Mucosa of descending colon (tissue), 3 donors: ENCODE measurements around the gene MSH2. TPM values are rescaled to one million over a fixed set of nuclear protein-coding genes. Genes with fewer than 3 reads are reported as not detected.
A peak's percentile ranks its signal among the peaks of the same experiment; 100 is the strongest.

Experiments
- ATAC-seq: fragments of 200-7000 bp; cut with Tn5 transposase; one replicate; pipeline ENCODE4 v1.9.1; 2020; ENCODE audit warnings: mild to moderate bottlenecking, moderate library complexity
- DNase-seq, 3 donors: peaks; one replicate each; pipeline ENCODE4 v3.0.0-alpha.2; 2020
- H3K36me3 ChIP-seq: fragments of 200-600 bp; one replicate; pipeline ENCODE4 v1.8.0; 2021; ENCODE audit warnings: low read depth, mild to moderate bottlenecking
- H3K4me1 ChIP-seq: fragments of 200-600 bp; one replicate; pipeline ENCODE4 v1.8.0; 2021; ENCODE audit warnings: low read depth, mild to moderate bottlenecking
- H3K4me3 ChIP-seq: fragments of 200-600 bp; one replicate; pipeline ENCODE4 v1.8.0; 2021; ENCODE audit warnings: mild to moderate bottlenecking
- H3K9me3 ChIP-seq: fragments of 200-600 bp; one replicate; pipeline ENCODE4 v1.8.0; 2021; ENCODE audit warnings: mild to moderate bottlenecking
- CTCF ChIP-seq: fragments of 200-600 bp; IDR thresholded peaks from one replicate; pipeline ENCODE4 v1.8.0; 2022; ENCODE audit warnings: antibody characterized with exemption, mild to moderate bottlenecking
- intact Hi-C, 2 donors: fragments of 100-400 bp; cut with DNase I in 1 of 2; cut with micrococcal nuclease in 1 of 2; formaldehyde crosslinking; loops; one replicate each; pipeline versions ENCODE4 v1.11.0 to v1.11.1; 2022; cut with DNase I, micrococcal nuclease
- long read RNA-seq, 2 donors: library from polyadenylated mRNA; unstranded; transcript quantifications; one replicate each; pipeline ENCODE4 v2.0.0, GENCODE V29; 2019 to 2021
- total RNA-seq, 3 donors: library from RNA; stranded (reverse); fragmentation: NEBNext Ultra II Directional in 2 of 3; extraction: Animal tissue kit (Norgen Biotek cat#: 25700) in 2 of 3; gene quantifications; one replicate each; pipeline versions ENCODE4 v1.2.1 to v1.2.4, GENCODE V29; 2021 to 2023
- donor health status: DM: no; HTN: no; CAD: no; lungs with moderate emphysema.
- donor health status: DM: no; HTN: no; CAD: no.
- donor health status: DM: no; HTN: yes; CAD: no.

Gene MSH2
- 10 to 100 TPM; 10.7 to 17.4 (median 12.8) TPM for total RNA-seq
- long read RNA-seq, donor 1, transcript MSH2-201 (16 exons, 3,307 nt): major isoform, 8 of 10 reads
- long read RNA-seq, donor 1, partial matches to known transcripts: 1 of 10 reads
- long read RNA-seq, donor 1, other reads (novel, unspliced or antisense): 1 of 10 reads
- long read RNA-seq, donor 2, partial matches to known transcripts: 4 of 8 reads
- long read RNA-seq, donor 2, other reads (novel, unspliced or antisense): 1 of 8 reads

- H3K9me3 ChIP-seq: no peaks in the 10 kb centered on the region
- DNase-seq: peak; percentile 93 to 95 (median 93)
- ATAC-seq: peak; percentile 97
- H3K36me3 ChIP-seq: no peaks in the 10 kb centered on the region
- TF ChIP-seq CTCF: no peak
- peak within 1 kb of the TSS; percentile 69 for H3K4me3 ChIP-seq
- H3K4me1 ChIP-seq: peaks cover 15% of the 10 kb centered on the region
- intact Hi-C loops: no loop called here
Measured at GRCh38 chr2:47402805-47403608, at the start of gene MSH2. MSH2 (plus strand) TSS chr2:47403156; CDS start chr2:47403192, 36 bp downstream.

- Histone ChIP-seq H3K9me3 (no peaks in the 10 kb centered on the region), H3K36me3 (no peaks in the 10 kb centered on the region), H3K4me3 (no peak overlapping the region), H3K4me1 (peaks cover 45% of the 10 kb centered on the region)
- ATAC-seq: peak; percentile 93
- no peak for TF ChIP-seq CTCF
- DNase-seq: peak in 2 of 3 donors; percentile 49 to 78
- intact Hi-C loops: no loop called here
Measured at GRCh38 chr2:47354013-47354847, 48.7 kb upstream of the MSH2 start.

GRCh38 chr2:47354848-47355204 lies 48.1 kb upstream of the MSH2 start:
- DNase-seq: no peak
- Histone ChIP-seq H3K4me1 (peaks cover 48% of the 10 kb centered on the region), H3K9me3 (no peaks in the 10 kb centered on the region), H3K36me3 (no peaks in the 10 kb centered on the region), H3K4me3 (no peak overlapping the region)
- TF ChIP-seq CTCF: no peak
- peak; percentile 7 for ATAC-seq
- intact Hi-C loops: no loop called here

GRCh38 chr2:47357483-47357882 lies 45.5 kb upstream of the MSH2 start:
- intact Hi-C loops: no loop called here
- peaks cover 58% of the 10 kb centered on the region for H3K4me1 ChIP-seq
- H3K36me3 ChIP-seq: no peaks in the 10 kb centered on the region
- peak in 1 of 3 donors; percentile 80 for DNase-seq
- H3K9me3 ChIP-seq: no peaks in the 10 kb centered on the region
- ATAC-seq: no peak
- no peak overlapping the region for H3K4me3 ChIP-seq
- no peak for TF ChIP-seq CTCF

- Histone ChIP-seq H3K9me3 (no peaks in the 10 kb centered on the region), H3K4me3 (no peak overlapping the region), H3K4me1 (peaks cover 51% of the 10 kb centered on the region), H3K36me3 (no peaks in the 10 kb centered on the region)
- intact Hi-C loops: no loop called here
- TF ChIP-seq CTCF: no peak
- peak; percentile 41 for ATAC-seq
- peak in 2 of 3 donors; percentile 37 to 38 for DNase-seq
Measured at GRCh38 chr2:47359375-47359868, 43.5 kb upstream of the MSH2 start.
